ENCODE measurements around the gene SKIDA1.

DNA sequence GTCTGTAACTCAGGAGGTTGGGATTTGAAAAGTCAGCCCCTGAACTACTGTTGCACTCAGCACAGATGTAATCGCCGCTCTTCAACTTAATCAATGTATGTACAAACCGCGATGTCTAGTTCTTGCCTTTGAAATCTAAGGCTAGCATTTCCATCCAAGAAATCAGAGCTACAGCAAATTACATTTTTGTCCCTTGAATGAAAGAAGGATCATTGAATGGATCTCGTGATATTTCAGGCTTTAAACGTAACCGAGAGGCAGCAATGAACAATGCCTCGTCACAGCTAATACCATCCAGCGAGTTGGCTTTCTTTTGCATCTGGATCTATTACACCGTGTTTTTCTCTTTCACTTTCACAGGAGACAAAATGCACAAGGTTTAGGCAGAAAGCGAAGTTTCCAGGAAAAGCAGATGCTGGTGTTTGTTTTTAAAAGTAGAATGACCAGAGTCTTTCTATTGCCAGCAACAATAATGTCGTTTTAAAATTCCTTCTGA, 5.5 kb downstream of the SKIDA1 start:
- TF ChIP-seq, protein P1, sequence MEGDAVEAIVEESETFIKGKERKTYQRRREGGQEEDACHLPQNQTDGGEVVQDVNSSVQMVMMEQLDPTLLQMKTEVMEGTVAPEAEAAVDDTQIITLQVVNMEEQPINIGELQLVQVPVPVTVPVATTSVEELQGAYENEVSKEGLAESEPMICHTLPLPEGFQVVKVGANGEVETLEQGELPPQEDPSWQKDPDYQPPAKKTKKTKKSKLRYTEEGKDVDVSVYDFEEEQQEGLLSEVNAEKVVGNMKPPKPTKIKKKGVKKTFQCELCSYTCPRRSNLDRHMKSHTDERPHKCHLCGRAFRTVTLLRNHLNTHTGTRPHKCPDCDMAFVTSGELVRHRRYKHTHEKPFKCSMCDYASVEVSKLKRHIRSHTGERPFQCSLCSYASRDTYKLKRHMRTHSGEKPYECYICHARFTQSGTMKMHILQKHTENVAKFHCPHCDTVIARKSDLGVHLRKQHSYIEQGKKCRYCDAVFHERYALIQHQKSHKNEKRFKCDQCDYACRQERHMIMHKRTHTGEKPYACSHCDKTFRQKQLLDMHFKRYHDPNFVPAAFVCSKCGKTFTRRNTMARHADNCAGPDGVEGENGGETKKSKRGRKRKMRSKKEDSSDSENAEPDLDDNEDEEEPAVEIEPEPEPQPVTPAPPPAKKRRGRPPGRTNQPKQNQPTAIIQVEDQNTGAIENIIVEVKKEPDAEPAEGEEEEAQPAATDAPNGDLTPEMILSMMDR (IDR thresholded peaks at IDR 0.05; ENCODE audit: low read depth, low read length, missing input control): no peak
- TF ChIP-seq TAF1 (conservative IDR thresholded peaks at IDR 0.05) (no peak), MAX (IDR thresholded peaks at IDR 0.05) (no peak), ATF3 (IDR thresholded peaks at IDR 0.05) (no peak), YY1 (IDR thresholded peaks at IDR 0.05) (no peak), RAD21 (IDR thresholded peaks at IDR 0.05) (no peak), JUND (IDR thresholded peaks at IDR 0.05) (no peak), GABPA (IDR thresholded peaks at IDR 0.05 in 1 of 2, conservative IDR thresholded peaks at IDR 0.05 in 1 of 2) (no peak), ZBTB33 (IDR thresholded peaks at IDR 0.05) (peak; percentile 77), HNF4G (IDR thresholded peaks at IDR 0.05) (no peak), EGR1 (IDR thresholded peaks at IDR 0.05; ENCODE audit: low read depth in 2 of 2) (no peak)
- TF ChIP-seq, protein P2, sequence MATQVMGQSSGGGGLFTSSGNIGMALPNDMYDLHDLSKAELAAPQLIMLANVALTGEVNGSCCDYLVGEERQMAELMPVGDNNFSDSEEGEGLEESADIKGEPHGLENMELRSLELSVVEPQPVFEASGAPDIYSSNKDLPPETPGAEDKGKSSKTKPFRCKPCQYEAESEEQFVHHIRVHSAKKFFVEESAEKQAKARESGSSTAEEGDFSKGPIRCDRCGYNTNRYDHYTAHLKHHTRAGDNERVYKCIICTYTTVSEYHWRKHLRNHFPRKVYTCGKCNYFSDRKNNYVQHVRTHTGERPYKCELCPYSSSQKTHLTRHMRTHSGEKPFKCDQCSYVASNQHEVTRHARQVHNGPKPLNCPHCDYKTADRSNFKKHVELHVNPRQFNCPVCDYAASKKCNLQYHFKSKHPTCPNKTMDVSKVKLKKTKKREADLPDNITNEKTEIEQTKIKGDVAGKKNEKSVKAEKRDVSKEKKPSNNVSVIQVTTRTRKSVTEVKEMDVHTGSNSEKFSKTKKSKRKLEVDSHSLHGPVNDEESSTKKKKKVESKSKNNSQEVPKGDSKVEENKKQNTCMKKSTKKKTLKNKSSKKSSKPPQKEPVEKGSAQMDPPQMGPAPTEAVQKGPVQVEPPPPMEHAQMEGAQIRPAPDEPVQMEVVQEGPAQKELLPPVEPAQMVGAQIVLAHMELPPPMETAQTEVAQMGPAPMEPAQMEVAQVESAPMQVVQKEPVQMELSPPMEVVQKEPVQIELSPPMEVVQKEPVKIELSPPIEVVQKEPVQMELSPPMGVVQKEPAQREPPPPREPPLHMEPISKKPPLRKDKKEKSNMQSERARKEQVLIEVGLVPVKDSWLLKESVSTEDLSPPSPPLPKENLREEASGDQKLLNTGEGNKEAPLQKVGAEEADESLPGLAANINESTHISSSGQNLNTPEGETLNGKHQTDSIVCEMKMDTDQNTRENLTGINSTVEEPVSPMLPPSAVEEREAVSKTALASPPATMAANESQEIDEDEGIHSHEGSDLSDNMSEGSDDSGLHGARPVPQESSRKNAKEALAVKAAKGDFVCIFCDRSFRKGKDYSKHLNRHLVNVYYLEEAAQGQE (IDR thresholded peaks at IDR 0.05): no peak

All from liver (tissue), 3 donors.